ENCODE results near the gene PNMA6F. TPM values are rescaled to one million over a fixed set of nuclear protein-coding genes. Genes with fewer than 3 reads are reported as not detected.
"Not testable (repeated sequence)": the region's sequence is repeated elsewhere in the genome, so short reads cannot be mapped to it uniquely, and the experiment has no call there.

The PNMA6F gene
- total RNA-seq, 2 experiments from 2014 or later: not detected

GRCh38 chrX:153333266-153333665 lies 11.7 kb upstream of the PNMA6F start:
- Mint-ChIP-seq H3K4me3 (peak overlapping the region; percentile 83), H3K9me3 (no peaks in the 10 kb centered on the region), H3K4me1 (ENCODE audit: low read depth) (peaks cover 31% of the 10 kb centered on the region), H3K27ac (no peak overlapping the region), H3K27me3 (no peaks in the 10 kb centered on the region), H3K36me3 (peaks cover 10% of the 10 kb centered on the region)
- intact Hi-C loops (cut with micrococcal nuclease): no loop called here
- POLR2A ChIA-PET: no interaction called here
- DNase-seq: no peak
- CTCF ChIA-PET: no interaction called here

GRCh38 chrX:153327561-153327960 lies 6.0 kb upstream of the PNMA6F start:
- Mint-ChIP-seq H3K9me3 (no peaks in the 10 kb centered on the region), H3K36me3 (no peaks in the 10 kb centered on the region), H3K27me3 (no peaks in the 10 kb centered on the region), H3K27ac (no peak overlapping the region), H3K4me3 (no peak overlapping the region), H3K4me1 (ENCODE audit: low read depth) (peaks cover 7% of the 10 kb centered on the region)
- intact Hi-C loops (cut with micrococcal nuclease): no loop called here
- CTCF ChIA-PET: no interaction called here
- no peak for DNase-seq
- POLR2A ChIA-PET: no interaction called here

- ChIA-PET CTCF (no interaction called here), POLR2A (no interaction called here)
- H3K9me3 Mint-ChIP-seq: no peaks in the 10 kb centered on the region
- no peak overlapping the region for H3K27ac Mint-ChIP-seq
- no peaks in the 10 kb centered on the region for H3K36me3 Mint-ChIP-seq
- intact Hi-C loops (cut with micrococcal nuclease): no loop called here
- H3K4me3 Mint-ChIP-seq: no peak overlapping the region
- DNase-seq: no peak
- H3K4me1 Mint-ChIP-seq (ENCODE audit: low read depth): peaks cover 7% of the 10 kb centered on the region
- H3K27me3 Mint-ChIP-seq: no peaks in the 10 kb centered on the region
Observed at GRCh38 chrX:153320555-153321184, 897 bp downstream of the PNMA6F start.

- POLR2A ChIA-PET; H3K9me3 Mint-ChIP-seq; H3K27me3 Mint-ChIP-seq; H3K4me3 Mint-ChIP-seq; H3K4me1 Mint-ChIP-seq (ENCODE audit: low read depth); DNase-seq; H3K27ac Mint-ChIP-seq; CTCF ChIA-PET; intact Hi-C loops (cut with micrococcal nuclease); H3K36me3 Mint-ChIP-seq: not testable (repeated sequence)
Observed at GRCh38 chrX:153320047-153320443, 1.5 kb downstream of the PNMA6F start.

GRCh38 chrX:153319295-153320046 lies 2.1 kb downstream of the PNMA6F start:
- POLR2A ChIA-PET: no interaction called here

GRCh38 chrX:153318811-153319210 lies 2.8 kb downstream of the PNMA6F start:
- no peak overlapping the region for H3K4me3 Mint-ChIP-seq
- ChIA-PET CTCF (no interaction called here), POLR2A (no interaction called here)
- no peaks in the 10 kb centered on the region for H3K27me3 Mint-ChIP-seq
- no peaks in the 10 kb centered on the region for H3K9me3 Mint-ChIP-seq
- H3K36me3 Mint-ChIP-seq: no peaks in the 10 kb centered on the region
- DNase-seq: no peak
- no peak overlapping the region for H3K27ac Mint-ChIP-seq
- intact Hi-C loops (cut with micrococcal nuclease): no loop called here
- H3K4me1 Mint-ChIP-seq (ENCODE audit: low read depth): peaks cover 2% of the 10 kb centered on the region

More at GRCh38 chrX:153319295-153320046, 2.1 kb downstream of the PNMA6F start:
- H3K27ac Mint-ChIP-seq: no peak overlapping the region
- CTCF ChIA-PET: no interaction called here
- no peaks in the 10 kb centered on the region for H3K9me3 Mint-ChIP-seq
- intact Hi-C loops (cut with micrococcal nuclease): no loop called here
- H3K27me3 Mint-ChIP-seq: no peaks in the 10 kb centered on the region
- DNase-seq: no peak
- H3K4me3 Mint-ChIP-seq: no peak overlapping the region
- no peaks in the 10 kb centered on the region for H3K36me3 Mint-ChIP-seq
- peaks cover 7% of the 10 kb centered on the region for H3K4me1 Mint-ChIP-seq (ENCODE audit: low read depth)

- H3K4me3 Mint-ChIP-seq: no peak overlapping the region
- no peak for DNase-seq
- CTCF ChIA-PET: no interaction called here
- H3K9me3 Mint-ChIP-seq: no peaks in the 10 kb centered on the region
- no peaks in the 10 kb centered on the region for H3K36me3 Mint-ChIP-seq
- intact Hi-C loops (cut with micrococcal nuclease): no loop called here
- H3K27me3 Mint-ChIP-seq: no peaks in the 10 kb centered on the region
- H3K4me1 Mint-ChIP-seq (ENCODE audit: low read depth): no peaks in the 10 kb centered on the region
- POLR2A ChIA-PET: no interaction called here
- no peak overlapping the region for H3K27ac Mint-ChIP-seq
Observed at GRCh38 chrX:153317996-153318722, 3.4 kb downstream of the PNMA6F start.

- ChIA-PET CTCF (no interaction called here), POLR2A (no interaction called here)
- H3K27ac Mint-ChIP-seq: no peak overlapping the region
Observed at GRCh38 chrX:153317306-153317705, 4.3 kb downstream of the PNMA6F start.

GRCh38 chrX:153312842-153313241 lies 8.7 kb downstream of the PNMA6F start:
- Mint-ChIP-seq H3K27ac (no peak overlapping the region), H3K27me3 (no peaks in the 10 kb centered on the region), H3K4me3 (no peak overlapping the region), H3K36me3 (no peaks in the 10 kb centered on the region), H3K4me1 (ENCODE audit: low read depth) (no peaks in the 10 kb centered on the region), H3K9me3 (no peaks in the 10 kb centered on the region)
- ChIA-PET POLR2A (no interaction called here), CTCF (no interaction called here)
- DNase-seq: no peak
- intact Hi-C loops (cut with micrococcal nuclease): no loop called here

More at GRCh38 chrX:153317306-153317705, 4.3 kb downstream of the PNMA6F start:
- Mint-ChIP-seq H3K27me3 (no peaks in the 10 kb centered on the region), H3K4me1 (ENCODE audit: low read depth) (no peaks in the 10 kb centered on the region), H3K9me3 (no peaks in the 10 kb centered on the region), H3K36me3 (no peaks in the 10 kb centered on the region), H3K4me3 (no peak overlapping the region)
- no peak for DNase-seq
- intact Hi-C loops (cut with micrococcal nuclease): no loop called here

GRCh38 chrX:153312041-153312440 lies 9.5 kb downstream of the PNMA6F start:
- Mint-ChIP-seq H3K27ac (no peak overlapping the region), H3K27me3 (no peaks in the 10 kb centered on the region), H3K9me3 (no peaks in the 10 kb centered on the region), H3K4me3 (no peak overlapping the region), H3K36me3 (no peaks in the 10 kb centered on the region), H3K4me1 (ENCODE audit: low read depth) (no peaks in the 10 kb centered on the region)
- POLR2A ChIA-PET: no interaction called here
- CTCF ChIA-PET: no interaction called here
- intact Hi-C loops (cut with micrococcal nuclease): no loop called here
- no peak for DNase-seq

GRCh38 chrX:153310901-153311300 lies 10.7 kb downstream of the PNMA6F start:
- intact Hi-C loops (cut with micrococcal nuclease): no loop called here
- H3K36me3 Mint-ChIP-seq: no peaks in the 10 kb centered on the region
- H3K9me3 Mint-ChIP-seq: no peaks in the 10 kb centered on the region
- CTCF ChIA-PET: no interaction called here
- H3K4me1 Mint-ChIP-seq (ENCODE audit: low read depth): no peaks in the 10 kb centered on the region
- no peak for DNase-seq
- no peak overlapping the region for H3K27ac Mint-ChIP-seq
- POLR2A ChIA-PET: no interaction called here
- no peak overlapping the region for H3K4me3 Mint-ChIP-seq
- peaks cover 3% of the 10 kb centered on the region for H3K27me3 Mint-ChIP-seq

- Mint-ChIP-seq H3K4me3 (no peak overlapping the region), H3K36me3 (no peaks in the 10 kb centered on the region), H3K27me3 (peaks cover 10% of the 10 kb centered on the region), H3K4me1 (ENCODE audit: low read depth) (no peaks in the 10 kb centered on the region), H3K9me3 (no peaks in the 10 kb centered on the region), H3K27ac (no peak overlapping the region)
- ChIA-PET CTCF (no interaction called here), POLR2A (no interaction called here)
- intact Hi-C loops (cut with micrococcal nuclease): no loop called here
- DNase-seq: no peak
Observed at GRCh38 chrX:153307276-153308178, 14.0 kb downstream of the PNMA6F start.
